ENCODE measurements around the gene PNN. TPM values are rescaled to one million over a fixed set of nuclear protein-coding genes. Genes with fewer than 3 reads are reported as not detected.
"Not testable (repeated sequence)": the region's sequence is repeated elsewhere in the genome, so short reads cannot be mapped to it uniquely, and the experiment has no call there.

Gene PNN
- total RNA-seq, 4 donors from 2014 or later: 19.6 to 43.1 (median 37.1) TPM

DNA sequence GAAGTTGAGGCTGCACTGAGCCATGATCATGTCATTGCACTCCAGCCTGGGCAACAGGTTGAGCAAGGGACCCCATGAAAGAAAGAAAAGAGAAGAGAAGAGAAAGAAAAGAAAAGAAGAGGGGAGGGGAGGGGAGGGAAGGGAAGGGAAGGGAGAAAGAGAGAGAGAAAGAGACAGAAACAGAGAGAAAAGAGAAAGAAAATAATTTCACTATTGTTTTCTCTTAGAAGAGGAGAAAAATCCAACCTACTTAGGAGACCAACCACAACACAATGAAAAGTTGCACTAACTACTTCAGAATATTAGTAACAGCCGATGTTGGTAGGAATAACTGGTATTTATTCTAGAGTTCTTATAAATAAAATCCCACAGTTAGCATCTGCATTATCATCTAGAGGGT lies 14.6 kb upstream of the PNN start:
- H3K4me1 ChIP-seq: peaks cover 0 to 6% (median 0%) of the 10 kb centered on the region in 3 donors
- no peaks in the 10 kb centered on the region for H3K9me3 ChIP-seq
- peaks cover 0 to 75% of the 10 kb centered on the region in 2 donors for H3K36me3 ChIP-seq
- WGBS, 2 donors (ENCODE audit: low coverage in 1 of 2): 90 to 100% methylated on average over 1 of the region's 1 CpG
- no peak overlapping the region for H3K4me3 ChIP-seq
- no peak for TF ChIP-seq POLR2AphosphoS5 (IDR thresholded peaks at IDR 0.05)
- H3K27me3 ChIP-seq: no peaks in the 10 kb centered on the region
- H3K27ac ChIP-seq: no peak overlapping the region
- ATAC-seq: no peak

DNA sequence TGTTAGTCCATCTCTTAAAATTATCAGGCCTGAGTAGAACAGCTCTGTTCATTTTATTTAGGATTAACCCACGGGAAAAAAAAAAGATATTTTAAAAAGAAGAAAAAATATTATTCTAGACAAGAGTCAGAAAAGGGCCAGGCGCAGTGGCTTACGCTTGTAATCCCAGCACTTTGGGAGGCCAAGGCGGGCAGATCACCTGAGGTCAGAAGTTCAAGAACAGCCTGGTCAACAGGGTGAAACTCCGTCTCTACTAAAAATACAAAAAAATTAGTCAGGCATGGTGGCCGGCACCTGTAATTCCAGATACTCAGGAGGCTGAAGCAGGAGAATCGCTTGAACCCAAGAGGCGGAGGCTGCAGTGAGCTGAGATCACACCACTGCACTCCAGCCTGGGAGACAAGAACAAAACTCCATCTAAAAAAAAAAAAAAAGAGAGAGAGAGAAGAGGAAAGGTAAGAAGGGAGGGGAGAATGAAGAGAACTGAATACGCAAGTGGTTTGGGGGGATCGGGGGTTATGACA lies 7.2 kb upstream of the PNN start:
- not testable (repeated sequence) for H3K27ac ChIP-seq, ATAC-seq, H3K27me3 ChIP-seq, H3K9me3 ChIP-seq
- H3K36me3 ChIP-seq: peaks cover 0 to 27% of the 10 kb centered on the region in 2 donors
- peak overlapping the region in 1 of 2 donors; percentile 74 for H3K4me3 ChIP-seq
- peaks cover 5 to 52% (median 12%) of the 10 kb centered on the region in 3 donors for H3K4me1 ChIP-seq
- 74 to 84% methylated on average over 6 to 10 of the region's 10 CpGs for WGBS, 2 donors (ENCODE audit: low coverage in 1 of 2)

DNA sequence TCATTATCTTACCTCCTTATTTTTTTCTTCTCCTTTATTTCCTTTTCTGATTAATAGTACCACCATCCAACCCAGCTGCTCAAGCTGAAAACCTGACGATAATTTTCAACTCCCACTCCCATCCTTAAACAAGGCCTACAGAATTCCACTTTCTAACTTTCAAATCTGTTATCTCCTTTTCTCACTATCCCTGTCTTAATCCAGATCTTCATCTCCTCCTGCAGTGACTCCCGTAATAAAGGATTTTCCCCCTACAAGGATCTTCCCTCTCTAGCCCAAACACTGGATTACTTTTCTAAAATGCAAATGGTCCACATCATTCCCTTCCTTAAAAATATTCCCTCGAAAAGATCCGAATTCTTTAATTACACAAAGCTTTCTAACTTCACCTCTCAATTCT lies 6.5 kb upstream of the PNN start:
- peaks cover 5 to 52% (median 12%) of the 10 kb centered on the region in 3 donors for H3K4me1 ChIP-seq
- H3K36me3 ChIP-seq: peaks cover 0 to 24% of the 10 kb centered on the region in 2 donors
- H3K4me3 ChIP-seq: peak overlapping the region; percentile 70 to 74
- no peaks in the 10 kb centered on the region for H3K27me3 ChIP-seq
- no peaks in the 10 kb centered on the region for H3K9me3 ChIP-seq
- TF ChIP-seq EP300 (IDR thresholded peaks at IDR 0.05): no peak
- no peak for TF ChIP-seq POLR2A (IDR thresholded peaks at IDR 0.05)
- no peak for TF ChIP-seq POLR2AphosphoS5 (IDR thresholded peaks at IDR 0.05)
- TF ChIP-seq, protein P1, sequence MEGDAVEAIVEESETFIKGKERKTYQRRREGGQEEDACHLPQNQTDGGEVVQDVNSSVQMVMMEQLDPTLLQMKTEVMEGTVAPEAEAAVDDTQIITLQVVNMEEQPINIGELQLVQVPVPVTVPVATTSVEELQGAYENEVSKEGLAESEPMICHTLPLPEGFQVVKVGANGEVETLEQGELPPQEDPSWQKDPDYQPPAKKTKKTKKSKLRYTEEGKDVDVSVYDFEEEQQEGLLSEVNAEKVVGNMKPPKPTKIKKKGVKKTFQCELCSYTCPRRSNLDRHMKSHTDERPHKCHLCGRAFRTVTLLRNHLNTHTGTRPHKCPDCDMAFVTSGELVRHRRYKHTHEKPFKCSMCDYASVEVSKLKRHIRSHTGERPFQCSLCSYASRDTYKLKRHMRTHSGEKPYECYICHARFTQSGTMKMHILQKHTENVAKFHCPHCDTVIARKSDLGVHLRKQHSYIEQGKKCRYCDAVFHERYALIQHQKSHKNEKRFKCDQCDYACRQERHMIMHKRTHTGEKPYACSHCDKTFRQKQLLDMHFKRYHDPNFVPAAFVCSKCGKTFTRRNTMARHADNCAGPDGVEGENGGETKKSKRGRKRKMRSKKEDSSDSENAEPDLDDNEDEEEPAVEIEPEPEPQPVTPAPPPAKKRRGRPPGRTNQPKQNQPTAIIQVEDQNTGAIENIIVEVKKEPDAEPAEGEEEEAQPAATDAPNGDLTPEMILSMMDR (IDR thresholded peaks at IDR 0.05): no peak
- no peak overlapping the region for H3K27ac ChIP-seq
- ATAC-seq: no peak
- WGBS, 2 donors (ENCODE audit: low coverage in 1 of 2): 50 to 65% methylated on average over 3 to 4 of the region's 4 CpGs

DNA sequence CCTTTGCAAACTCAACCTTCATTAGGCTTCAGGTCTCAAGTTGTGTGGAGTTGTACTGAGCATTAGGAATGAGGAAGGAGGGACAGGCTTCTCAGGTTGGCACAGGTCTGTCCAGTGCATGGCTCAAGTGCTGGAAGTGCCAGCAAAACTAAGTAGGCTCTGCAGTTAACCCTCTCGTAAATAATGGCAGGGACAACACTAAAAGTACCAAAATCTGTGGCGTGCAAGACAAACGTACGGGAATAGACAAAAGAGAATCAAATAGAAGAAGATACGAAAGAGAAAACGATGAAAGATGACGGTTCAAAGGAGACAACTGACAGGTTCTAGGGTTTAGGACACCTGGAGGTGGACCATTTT lies 5.5 kb upstream of the PNN start:
- Histone ChIP-seq H3K4me1 (peaks cover 5 to 55% (median 12%) of the 10 kb centered on the region in 3 donors), H3K9me3 (no peaks in the 10 kb centered on the region), H3K36me3 (peaks cover 0 to 22% of the 10 kb centered on the region in 2 donors), H3K27ac (peak overlapping the region; percentile 91 to 97 (median 95)), H3K4me3 (peak overlapping the region; percentile 70 to 74), H3K27me3 (no peaks in the 10 kb centered on the region)
- no peak for TF ChIP-seq EP300 (IDR thresholded peaks at IDR 0.05)
- no peak for ATAC-seq
- WGBS, 2 donors (ENCODE audit: low coverage in 1 of 2): 0% methylated on average over 7 of the region's 7 CpGs; no CpG with 5 or more reads in 1 of the 2 donors

DNA sequence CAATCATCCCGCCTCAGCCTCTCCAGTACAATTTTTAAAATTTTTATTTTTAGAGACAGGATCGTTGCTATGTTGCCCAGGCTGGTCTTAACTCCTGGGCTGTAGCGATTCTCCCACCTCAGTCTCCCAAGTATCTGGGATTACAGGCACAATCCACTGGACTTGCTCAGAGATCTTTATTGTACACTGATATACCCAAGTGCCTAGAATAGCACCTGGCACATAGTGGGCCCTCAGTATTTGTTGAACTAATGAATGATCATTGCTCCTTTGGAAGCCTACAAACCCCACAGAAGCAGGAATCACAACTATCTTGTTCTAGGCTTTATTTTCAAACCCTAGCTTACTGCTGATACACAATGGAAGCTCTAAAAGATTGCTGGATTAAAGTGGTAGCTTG lies 1.9 kb upstream of the PNN start:
- H3K36me3 ChIP-seq: peaks cover 5 to 18% of the 10 kb centered on the region in 2 donors
- H3K27ac ChIP-seq: peak overlapping the region in 1 of 4 donors; percentile 93
- H3K9me3 ChIP-seq: no peaks in the 10 kb centered on the region
- no peak overlapping the region for H3K4me3 ChIP-seq
- ATAC-seq: no peak
- H3K27me3 ChIP-seq: no peaks in the 10 kb centered on the region
- peaks cover 9 to 47% (median 19%) of the 10 kb centered on the region in 3 donors for H3K4me1 ChIP-seq
- TF ChIP-seq POLR2AphosphoS5 (IDR thresholded peaks at IDR 0.05) (no peak), POLR2A (IDR thresholded peaks at IDR 0.05) (no peak), EP300 (IDR thresholded peaks at IDR 0.05) (no peak)
- TF ChIP-seq, protein P1 (IDR thresholded peaks at IDR 0.05): no peak
- 72 to 84% methylated on average over 2 to 3 of the region's 3 CpGs for WGBS, 2 donors (ENCODE audit: low coverage in 1 of 2)

DNA sequence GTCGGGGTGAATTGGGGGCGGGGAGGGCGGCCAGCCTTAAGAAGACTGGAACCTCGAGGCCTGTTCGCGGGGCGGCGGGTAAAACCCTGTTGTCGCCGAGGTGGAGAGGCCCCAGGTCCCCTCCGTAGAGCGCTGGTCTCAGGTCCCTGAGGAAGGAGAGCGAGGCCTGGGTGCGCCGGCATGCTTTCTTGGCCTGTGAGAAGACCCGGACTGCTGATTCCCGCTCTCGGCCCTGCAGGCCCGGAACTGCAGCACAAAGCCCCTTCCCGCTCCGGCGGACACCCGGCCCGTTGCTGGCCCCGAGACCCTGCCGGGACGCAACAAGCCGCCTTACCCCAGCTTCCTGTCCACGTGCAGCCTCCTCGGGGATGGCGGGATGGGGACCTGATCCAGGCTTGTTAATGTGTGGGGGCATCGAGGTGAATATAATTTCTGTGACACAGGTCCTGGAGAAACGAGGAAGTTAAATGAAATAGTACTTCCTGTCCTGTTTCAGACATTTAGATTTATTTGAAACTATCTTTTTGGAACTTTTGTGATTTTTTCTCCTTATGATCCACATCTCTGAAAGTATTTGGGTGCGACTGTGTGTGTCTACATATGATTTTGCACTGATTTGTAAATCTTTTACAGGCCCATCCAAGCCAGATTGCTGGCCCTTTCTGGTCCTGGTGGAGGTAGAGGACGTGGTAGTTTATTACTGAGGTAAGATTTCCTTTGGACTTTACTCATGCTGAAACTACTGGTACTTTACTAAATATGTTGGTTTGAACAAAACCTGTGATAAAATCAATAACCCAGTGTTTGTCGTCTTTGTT lies 600 bp downstream of the PNN start:
- no peaks in the 10 kb centered on the region for H3K9me3 ChIP-seq

More for the DNA sequence above, 600 bp downstream of the PNN start:
- H3K27ac ChIP-seq: peak overlapping the region; percentile 70 to 96 (median 92)
- WGBS, 2 donors (ENCODE audit: low coverage in 1 of 2): 1 to 2% methylated on average over 4 to 12 of the region's 36 CpGs
- peak; percentile 5 for ATAC-seq
- no peaks in the 10 kb centered on the region for H3K27me3 ChIP-seq
- H3K4me1 ChIP-seq: peaks cover 5 to 40% (median 11%) of the 10 kb centered on the region in 3 donors
- peak overlapping the region; percentile 52 to 89 for H3K4me3 ChIP-seq
- peaks cover 6 to 43% of the 10 kb centered on the region in 2 donors for H3K36me3 ChIP-seq
- no peak for TF ChIP-seq POLR2A (IDR thresholded peaks at IDR 0.05)
- TF ChIP-seq EP300 (IDR thresholded peaks at IDR 0.05): no peak
- TF ChIP-seq POLR2AphosphoS5 (IDR thresholded peaks at IDR 0.05): no peak

Data from gastroesophageal sphincter (tissue), 4 donors.